ENCODE data around the gene ACP5. TPM values are rescaled to one million over a fixed set of nuclear protein-coding genes. Genes with fewer than 3 reads are reported as not detected.

Gene ACP5
- total RNA-seq, 1 donor, result 2.5 TPM

DNA sequence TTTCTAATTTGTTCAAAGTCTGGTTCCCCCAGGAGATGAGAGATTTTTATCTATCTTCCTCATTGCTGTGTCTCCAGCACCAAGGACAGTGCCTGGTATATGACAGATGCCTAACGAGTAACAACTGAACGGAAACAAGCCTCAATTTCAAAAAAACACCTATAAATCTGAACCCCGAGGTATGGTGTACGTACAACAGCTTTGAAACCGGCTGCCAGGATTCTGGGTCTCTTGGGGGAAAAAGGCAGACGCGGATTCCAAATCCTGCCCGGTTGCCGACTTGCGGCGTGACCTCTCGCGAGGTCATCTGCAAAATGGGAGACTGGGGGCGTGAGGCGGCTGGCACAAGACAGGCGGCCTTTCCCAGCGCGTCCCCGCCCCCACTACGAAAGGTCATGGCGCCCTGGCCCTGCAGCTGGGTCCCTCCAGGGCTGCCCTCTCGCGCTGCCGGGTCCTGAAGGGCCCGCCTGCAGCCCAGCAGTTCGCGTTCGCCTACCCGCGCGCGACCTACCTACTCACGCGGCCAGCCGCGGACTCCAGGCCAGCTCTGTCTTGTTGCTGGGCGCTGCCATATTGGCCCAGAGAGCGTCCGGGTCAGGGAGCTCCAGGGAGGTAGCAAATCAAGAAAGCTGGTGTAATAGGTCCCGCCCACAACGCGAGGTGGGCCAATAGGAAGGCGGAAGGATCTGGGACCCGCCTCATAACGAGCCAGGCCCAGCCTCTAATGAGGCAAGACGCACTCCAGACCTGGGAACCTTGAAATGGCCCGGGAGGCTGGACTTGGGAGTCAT is 48.7 kb downstream of the ACP5 start, which contains the start of gene ECSIT:
TSS of gene ECSIT (minus strand) at position 584 of the 791 bp plus-strand sequence. CDS start 9,964 bp downstream, outside the sequence.
- H3K4me1 ChIP-seq (ENCODE audit: insufficient read depth, low read length), result peaks cover 25% of the 10 kb centered on the region
- peaks cover 5% of the 10 kb centered on the region for H3K79me2 ChIP-seq (ENCODE audit: insufficient read depth, low read length)
- no peaks in the 10 kb centered on the region for H3K27me3 ChIP-seq (ENCODE audit: insufficient read depth, low read length)
- peak within 1 kb of the TSS; percentile 77 for H2AFZ ChIP-seq (ENCODE audit: low read length)
- no peaks in the 10 kb centered on the region for H3K9me3 ChIP-seq (ENCODE audit: low read depth, low read length)
- H3K36me3 ChIP-seq (ENCODE audit: insufficient read depth, low read length), result no peaks in the 10 kb centered on the region
- peak within 1 kb of the TSS; percentile 94 for H3K4me3 ChIP-seq (ENCODE audit: insufficient read depth, low read length)
- TF ChIP-seq, protein P1, sequence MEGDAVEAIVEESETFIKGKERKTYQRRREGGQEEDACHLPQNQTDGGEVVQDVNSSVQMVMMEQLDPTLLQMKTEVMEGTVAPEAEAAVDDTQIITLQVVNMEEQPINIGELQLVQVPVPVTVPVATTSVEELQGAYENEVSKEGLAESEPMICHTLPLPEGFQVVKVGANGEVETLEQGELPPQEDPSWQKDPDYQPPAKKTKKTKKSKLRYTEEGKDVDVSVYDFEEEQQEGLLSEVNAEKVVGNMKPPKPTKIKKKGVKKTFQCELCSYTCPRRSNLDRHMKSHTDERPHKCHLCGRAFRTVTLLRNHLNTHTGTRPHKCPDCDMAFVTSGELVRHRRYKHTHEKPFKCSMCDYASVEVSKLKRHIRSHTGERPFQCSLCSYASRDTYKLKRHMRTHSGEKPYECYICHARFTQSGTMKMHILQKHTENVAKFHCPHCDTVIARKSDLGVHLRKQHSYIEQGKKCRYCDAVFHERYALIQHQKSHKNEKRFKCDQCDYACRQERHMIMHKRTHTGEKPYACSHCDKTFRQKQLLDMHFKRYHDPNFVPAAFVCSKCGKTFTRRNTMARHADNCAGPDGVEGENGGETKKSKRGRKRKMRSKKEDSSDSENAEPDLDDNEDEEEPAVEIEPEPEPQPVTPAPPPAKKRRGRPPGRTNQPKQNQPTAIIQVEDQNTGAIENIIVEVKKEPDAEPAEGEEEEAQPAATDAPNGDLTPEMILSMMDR (IDR thresholded peaks at IDR 0.05; ENCODE audit: extremely low read depth, low read depth, low read length), result no peak
- H4K20me1 ChIP-seq (ENCODE audit: insufficient read depth, low read length), result no peaks in the 10 kb centered on the region
- H3K4me2 ChIP-seq (ENCODE audit: insufficient read depth, low read length), result peak within 1 kb of the TSS; percentile 92
- peak within 1 kb of the TSS; percentile 78 for H3K27ac ChIP-seq (ENCODE audit: low read depth, low read length)
- peak; percentile 99 for DNase-seq (ENCODE audit: insufficient read length, low spot score, missing footprints)

Other genes with a start within 250 kb of the ACP5 start
- 2.1 and 3.3 TPM in 2 replicates for gene RAB3D, start 238.0 kb downstream of the ACP5 start, total RNA-seq
- 29.2 and 59.4 TPM in 2 replicates for gene TMEM205, start 231.4 kb downstream of the ACP5 start, total RNA-seq
- 4.0 and 8.0 TPM in 2 replicates for gene CCDC159, start 231.1 kb downstream of the ACP5 start, total RNA-seq
- gene PLPPR2, start 222.2 kb downstream of the ACP5 start, total RNA-seq, result 10.6 and 14.1 TPM in 2 replicates
- 0.72 and 0.88 TPM in 2 replicates for gene SWSAP1, start 203.0 kb downstream of the ACP5 start, total RNA-seq
- gene EPOR, start 193.3 kb downstream of the ACP5 start, total RNA-seq, result 1.8 and 2.5 TPM in 2 replicates
- gene RGL3, start 158.3 kb downstream of the ACP5 start, total RNA-seq, result 0.29 and 0.36 TPM in 2 replicates
- under 0.01 TPM in 2 replicates for gene ODAD3, start 142.5 kb downstream of the ACP5 start, total RNA-seq
- 117 and 119 TPM in 2 replicates for gene PRKCSH, start 142.0 kb downstream of the ACP5 start, total RNA-seq
- 0.72 TPM in 1 of 2 replicates, not detected in the other for gene ELAVL3, start 96.6 kb downstream of the ACP5 start, total RNA-seq
- gene ZNF653, start 71.8 kb downstream of the ACP5 start, total RNA-seq, result 2.9 and 3.5 TPM in 2 replicates
- gene ECSIT, start 48.5 kb downstream of the ACP5 start, total RNA-seq, result 36.9 and 37.1 TPM in 2 replicates
- gene CNN1, start 38.8 kb downstream of the ACP5 start, total RNA-seq, result 7.1 and 9.8 TPM in 2 replicates
- gene ELOF1, start 18.4 kb downstream of the ACP5 start, total RNA-seq, result 31.2 and 42.0 TPM in 2 replicates
- 18.9 and 20.3 TPM in 2 replicates for gene ZNF627, start 19.8 kb upstream of the ACP5 start, total RNA-seq
- 6.2 and 9.4 TPM in 2 replicates for gene ZNF823, start 161.3 kb upstream of the ACP5 start, total RNA-seq
- 11.6 and 13.3 TPM in 2 replicates for gene ZNF441, start 189.4 kb upstream of the ACP5 start, total RNA-seq
- 4.3 and 6.2 TPM in 2 replicates for gene ZNF491, start 220.9 kb upstream of the ACP5 start, total RNA-seq
- 10.6 and 11.2 TPM in 2 replicates for gene ZNF440, start 236.6 kb upstream of the ACP5 start, total RNA-seq

Measured in osteoblast (primary cell).